K562 (cell line): ENCODE measurements around the gene KRAS.

Experiments used
- ELF1 ChIP-seq: fragments of 200-800 bp; sonication (Bioruptor generic); IDR thresholded peaks from 2 replicates; pipeline ENCODE4 v1.6.1; 2016; ENCODE audit warnings: missing genetic modification characterization, missing compliant biosample characterization
- NCOA2 ChIP-seq, 2 experiments: fragments of 450-650 bp; IDR thresholded peaks; 2 replicates each; pipeline ENCODE4 v1.6.1; 2018; ENCODE audit warnings: mild to moderate bottlenecking in 2 of 2, moderate library complexity in 1 of 2; ENCODE audit not compliant: partially characterized antibody in 2 of 2
- ZNF133 ChIP-seq: fragments of 250-450 bp; sonication (Bioruptor Pico); IDR thresholded peaks from 2 replicates; pipeline ENCODE4 v1.4.0; 2020; ENCODE audit warnings: mild to moderate bottlenecking
- TF ChIP-seq, protein P1 (sequence below), 3 experiments: IDR thresholded peaks in 2 of 3; conservative IDR thresholded peaks in 1 of 3; 2 replicates each; pipeline ENCODE4 v1.5.1; 2011 to 2012; ENCODE audit warnings: low read length in 3 of 3, mild to moderate bottlenecking in 3 of 3, control low read depth in 2 of 3, improper control_type of control experiment in 1 of 3, inconsistent platforms in 1 of 3, low read depth in 1 of 3, mixed read lengths in 1 of 3, moderate library complexity in 1 of 3; ENCODE audit not compliant: insufficient read depth in 2 of 3
- TF ChIP-seq, protein P2 (sequence below): fragments of 250-450 bp; sonication (Bioruptor Pico); IDR thresholded peaks from 2 replicates; pipeline ENCODE4 v1.5.0; 2020; ENCODE audit warnings: mild to moderate bottlenecking, borderline replicate concordance
- TF ChIP-seq, protein P3 (sequence below): sonication (generic); formaldehyde crosslinking; IDR thresholded peaks from 2 replicates; pipeline ENCODE4 v1.8.1; 2022; ENCODE audit warnings: missing genetic modification reagents

GRCh38 chr12:25254271-25254880 is 3.6 kb upstream of the KRAS start:
- TF ChIP-seq NCOA2 (IDR thresholded peaks at IDR 0.05; ENCODE audit: partially characterized antibody in 2 of 2) (no peak), ZNF133 (CRISPR knock-in tag) (no peak), ELF1 (tag) (no peak)
- TF ChIP-seq, protein P1, sequence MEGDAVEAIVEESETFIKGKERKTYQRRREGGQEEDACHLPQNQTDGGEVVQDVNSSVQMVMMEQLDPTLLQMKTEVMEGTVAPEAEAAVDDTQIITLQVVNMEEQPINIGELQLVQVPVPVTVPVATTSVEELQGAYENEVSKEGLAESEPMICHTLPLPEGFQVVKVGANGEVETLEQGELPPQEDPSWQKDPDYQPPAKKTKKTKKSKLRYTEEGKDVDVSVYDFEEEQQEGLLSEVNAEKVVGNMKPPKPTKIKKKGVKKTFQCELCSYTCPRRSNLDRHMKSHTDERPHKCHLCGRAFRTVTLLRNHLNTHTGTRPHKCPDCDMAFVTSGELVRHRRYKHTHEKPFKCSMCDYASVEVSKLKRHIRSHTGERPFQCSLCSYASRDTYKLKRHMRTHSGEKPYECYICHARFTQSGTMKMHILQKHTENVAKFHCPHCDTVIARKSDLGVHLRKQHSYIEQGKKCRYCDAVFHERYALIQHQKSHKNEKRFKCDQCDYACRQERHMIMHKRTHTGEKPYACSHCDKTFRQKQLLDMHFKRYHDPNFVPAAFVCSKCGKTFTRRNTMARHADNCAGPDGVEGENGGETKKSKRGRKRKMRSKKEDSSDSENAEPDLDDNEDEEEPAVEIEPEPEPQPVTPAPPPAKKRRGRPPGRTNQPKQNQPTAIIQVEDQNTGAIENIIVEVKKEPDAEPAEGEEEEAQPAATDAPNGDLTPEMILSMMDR (IDR thresholded peaks at IDR 0.05 in 2 of 3, conservative IDR thresholded peaks at IDR 0.05 in 1 of 3; ENCODE audit: insufficient read depth in 2 of 3, low read depth in 1 of 3, low read length in 3 of 3), result peak in 2 of 3 experiments; percentile 19; a peak in 2 of 6 replicates
- TF ChIP-seq, protein P2, sequence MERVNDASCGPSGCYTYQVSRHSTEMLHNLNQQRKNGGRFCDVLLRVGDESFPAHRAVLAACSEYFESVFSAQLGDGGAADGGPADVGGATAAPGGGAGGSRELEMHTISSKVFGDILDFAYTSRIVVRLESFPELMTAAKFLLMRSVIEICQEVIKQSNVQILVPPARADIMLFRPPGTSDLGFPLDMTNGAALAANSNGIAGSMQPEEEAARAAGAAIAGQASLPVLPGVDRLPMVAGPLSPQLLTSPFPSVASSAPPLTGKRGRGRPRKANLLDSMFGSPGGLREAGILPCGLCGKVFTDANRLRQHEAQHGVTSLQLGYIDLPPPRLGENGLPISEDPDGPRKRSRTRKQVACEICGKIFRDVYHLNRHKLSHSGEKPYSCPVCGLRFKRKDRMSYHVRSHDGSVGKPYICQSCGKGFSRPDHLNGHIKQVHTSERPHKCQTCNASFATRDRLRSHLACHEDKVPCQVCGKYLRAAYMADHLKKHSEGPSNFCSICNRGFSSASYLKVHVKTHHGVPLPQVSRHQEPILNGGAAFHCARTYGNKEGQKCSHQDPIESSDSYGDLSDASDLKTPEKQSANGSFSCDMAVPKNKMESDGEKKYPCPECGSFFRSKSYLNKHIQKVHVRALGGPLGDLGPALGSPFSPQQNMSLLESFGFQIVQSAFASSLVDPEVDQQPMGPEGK, result no peak
- TF ChIP-seq, protein P3, sequence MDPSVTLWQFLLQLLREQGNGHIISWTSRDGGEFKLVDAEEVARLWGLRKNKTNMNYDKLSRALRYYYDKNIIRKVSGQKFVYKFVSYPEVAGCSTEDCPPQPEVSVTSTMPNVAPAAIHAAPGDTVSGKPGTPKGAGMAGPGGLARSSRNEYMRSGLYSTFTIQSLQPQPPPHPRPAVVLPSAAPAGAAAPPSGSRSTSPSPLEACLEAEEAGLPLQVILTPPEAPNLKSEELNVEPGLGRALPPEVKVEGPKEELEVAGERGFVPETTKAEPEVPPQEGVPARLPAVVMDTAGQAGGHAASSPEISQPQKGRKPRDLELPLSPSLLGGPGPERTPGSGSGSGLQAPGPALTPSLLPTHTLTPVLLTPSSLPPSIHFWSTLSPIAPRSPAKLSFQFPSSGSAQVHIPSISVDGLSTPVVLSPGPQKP (CRISPR knock-in tag), result no peak
